Activated B cell treated with CpG ODN at 0.5 μM for 24 hours (primary cell): ENCODE measurements around the gene ZMIZ2. TPM values are rescaled to one million over a fixed set of nuclear protein-coding genes. Genes with fewer than 3 reads are reported as not detected.
"Not testable (repeated sequence)": the region's sequence is repeated elsewhere in the genome, so short reads cannot be mapped to it uniquely, and the experiment has no call there.

Experiments
- ATAC-seq: fragments of 200-7000 bp; cut with Tn5 transposase; one replicate; pipeline ENCODE4 v1.10.0; 2021; ENCODE audit warnings: low read depth, mild to moderate bottlenecking, moderate library complexity
- CTCF ChIA-PET: fragments of 350-600 bp; sonication (Branson Sonifier 250); formaldehyde crosslinking; loops from one replicate; lab custom pipeline; 2021; ENCODE audit warnings: antibody characterized with exemption; lab: Charles Lee
- POLR2A ChIA-PET: fragments of 350-600 bp; sonication (Branson Sonifier 250); formaldehyde crosslinking; loops from one replicate; lab custom pipeline; 2021; ENCODE audit warnings: antibody characterized with exemption; lab: Charles Lee
- DNase-seq: peaks from one replicate; pipeline ENCODE4 v3.0.0; 2022
- H3K27ac Mint-ChIP-seq: one replicate; pipeline ENCODE4 v1.8.0; 2020; ENCODE audit warnings: mixed read lengths
- H3K27me3 Mint-ChIP-seq: one replicate; pipeline ENCODE4 v1.8.0; 2021; ENCODE audit warnings: mixed read lengths
- H3K36me3 Mint-ChIP-seq: one replicate; pipeline ENCODE4 v1.8.0; 2021; ENCODE audit warnings: low read depth, mixed read lengths
- H3K4me1 Mint-ChIP-seq: one replicate; pipeline ENCODE4 v1.8.0; 2021; ENCODE audit warnings: mixed read lengths
- H3K4me3 Mint-ChIP-seq: one replicate; pipeline ENCODE4 v1.8.0; 2020; ENCODE audit warnings: mild to moderate bottlenecking, mixed read lengths
- H3K9me3 Mint-ChIP-seq: one replicate; pipeline ENCODE4 v1.8.0; 2020; ENCODE audit warnings: mixed read lengths
- intact Hi-C: fragments of 100-400 bp; cut with micrococcal nuclease; formaldehyde crosslinking; loops from one replicate; pipeline ENCODE4 v1.15.1; 2024
- total RNA-seq: library from RNA; stranded (reverse); gene quantifications from 2 replicates; pipeline ENCODE4 v1.2.3, GENCODE V29; 2022
- TF ChIP-seq, protein P1 (sequence below): fragments of 200-600 bp; IDR thresholded peaks from one replicate; pipeline ENCODE4 v1.8.0; 2022; ENCODE audit warnings: antibody characterized with exemption, mild to moderate bottlenecking

The ZMIZ2 gene
- total RNA-seq, 1 donor from 2014 or later: 440 TPM

DNA sequence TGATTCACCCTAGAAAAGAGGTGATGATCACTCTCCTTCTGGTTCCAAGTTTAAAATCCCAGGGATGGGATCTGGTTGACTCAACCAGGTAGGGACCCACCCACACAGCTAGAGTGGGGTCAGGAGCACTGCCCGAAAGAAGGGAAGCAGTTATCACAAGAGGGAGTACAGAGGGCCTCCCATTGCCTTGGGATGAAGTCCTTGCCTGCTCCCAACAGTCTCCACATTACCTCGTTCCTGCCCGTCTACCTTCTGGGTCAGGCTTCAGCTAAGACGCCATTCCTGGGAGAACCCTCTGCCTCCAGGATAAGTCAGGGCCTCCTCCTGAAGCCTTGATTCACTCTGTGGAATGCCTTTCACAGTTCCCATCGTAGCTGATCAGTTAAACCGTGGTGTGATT is 23.8 kb downstream of the ZMIZ2 start:
- intact Hi-C loops: no loop called here
- CTCF ChIA-PET: interaction anchor here (1.1 to 1.4 kb wide), 2 partner anchors 15 to 141 kb away, joined by 3 read pairs; no protein-coding TSS in a partner anchor

DNA sequence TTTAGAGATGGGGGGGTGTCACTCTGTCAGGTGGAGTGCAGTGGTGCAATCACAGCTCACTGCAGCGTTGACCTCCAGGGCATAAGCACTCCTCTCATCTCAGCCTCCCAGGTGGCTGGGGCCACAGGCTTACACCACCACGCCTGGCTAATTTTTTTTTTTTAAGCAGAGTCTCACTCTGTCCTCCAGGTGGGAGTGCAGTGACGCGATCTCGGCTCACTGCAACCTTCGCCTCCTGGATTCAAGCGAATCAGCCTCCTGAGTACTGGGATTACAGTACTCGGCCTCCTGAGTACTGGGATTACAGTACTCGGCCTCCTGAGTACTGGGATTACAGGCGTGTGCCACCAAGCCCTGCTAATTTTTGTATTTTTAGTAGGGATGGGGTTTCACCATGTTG is 24.2 kb downstream of the ZMIZ2 start:
- peaks cover 46% of the 10 kb centered on the region for H3K4me1 Mint-ChIP-seq
- H3K9me3 Mint-ChIP-seq: no peaks in the 10 kb centered on the region
- H3K36me3 Mint-ChIP-seq: peaks cover 13% of the 10 kb centered on the region
- ChIA-PET CTCF (no interaction called here), POLR2A (interaction anchor here (1.0 to 1.6 kb wide), 2 partner anchors 22 to 139 kb away, joined by 5 to 20 read pairs; no protein-coding TSS in a partner anchor)
- TF ChIP-seq, protein P1, sequence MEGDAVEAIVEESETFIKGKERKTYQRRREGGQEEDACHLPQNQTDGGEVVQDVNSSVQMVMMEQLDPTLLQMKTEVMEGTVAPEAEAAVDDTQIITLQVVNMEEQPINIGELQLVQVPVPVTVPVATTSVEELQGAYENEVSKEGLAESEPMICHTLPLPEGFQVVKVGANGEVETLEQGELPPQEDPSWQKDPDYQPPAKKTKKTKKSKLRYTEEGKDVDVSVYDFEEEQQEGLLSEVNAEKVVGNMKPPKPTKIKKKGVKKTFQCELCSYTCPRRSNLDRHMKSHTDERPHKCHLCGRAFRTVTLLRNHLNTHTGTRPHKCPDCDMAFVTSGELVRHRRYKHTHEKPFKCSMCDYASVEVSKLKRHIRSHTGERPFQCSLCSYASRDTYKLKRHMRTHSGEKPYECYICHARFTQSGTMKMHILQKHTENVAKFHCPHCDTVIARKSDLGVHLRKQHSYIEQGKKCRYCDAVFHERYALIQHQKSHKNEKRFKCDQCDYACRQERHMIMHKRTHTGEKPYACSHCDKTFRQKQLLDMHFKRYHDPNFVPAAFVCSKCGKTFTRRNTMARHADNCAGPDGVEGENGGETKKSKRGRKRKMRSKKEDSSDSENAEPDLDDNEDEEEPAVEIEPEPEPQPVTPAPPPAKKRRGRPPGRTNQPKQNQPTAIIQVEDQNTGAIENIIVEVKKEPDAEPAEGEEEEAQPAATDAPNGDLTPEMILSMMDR: no peak
- H3K27ac Mint-ChIP-seq: no peak overlapping the region
- DNase-seq: no peak
- ATAC-seq: no peak
- no peak overlapping the region for H3K4me3 Mint-ChIP-seq
- no peaks in the 10 kb centered on the region for H3K27me3 Mint-ChIP-seq
- intact Hi-C loops: no loop called here

More for the DNA sequence above, 23.8 kb downstream of the ZMIZ2 start:
- DNase-seq (no peak), ATAC-seq (no peak)
- H3K27ac Mint-ChIP-seq: peak overlapping the region; percentile 24
- H3K4me1 Mint-ChIP-seq: peaks cover 50% of the 10 kb centered on the region
- H3K9me3 Mint-ChIP-seq: no peaks in the 10 kb centered on the region
- peaks cover 17% of the 10 kb centered on the region for H3K36me3 Mint-ChIP-seq
- H3K27me3 Mint-ChIP-seq: no peaks in the 10 kb centered on the region
- POLR2A ChIA-PET: interaction anchor here (0.7 to 1.6 kb wide), 4 partner anchors 21 to 267 kb away, joined by 3 to 20 read pairs (median 4); no protein-coding TSS in a partner anchor
- no peak overlapping the region for H3K4me3 Mint-ChIP-seq
- TF ChIP-seq, protein P1: no peak

DNA sequence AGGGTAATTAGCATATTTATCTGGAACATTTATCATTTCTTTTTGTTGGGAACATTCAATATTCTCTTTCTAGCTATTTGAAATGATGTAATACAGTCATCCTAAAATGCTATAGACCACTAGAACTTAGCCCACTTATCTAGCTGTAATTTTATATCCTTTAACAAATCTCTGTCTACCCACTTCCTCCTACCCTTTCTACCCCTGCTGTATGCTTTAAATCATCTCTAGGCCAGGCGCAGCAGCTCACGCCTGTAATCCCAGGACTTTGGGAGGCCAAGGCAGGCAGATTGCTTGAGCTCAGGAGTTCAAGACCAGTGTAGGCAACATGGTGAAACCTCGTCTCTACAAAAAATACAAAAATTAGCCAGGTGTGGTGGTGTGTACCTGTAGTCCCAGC is 25.8 kb downstream of the ZMIZ2 start:
- POLR2A ChIA-PET: interaction anchor here (0.6 to 1.3 kb wide), 2 partner anchors 23 to 64 kb away, joined by 3 to 4 read pairs; no protein-coding TSS in a partner anchor
- H3K9me3 Mint-ChIP-seq, H3K36me3 Mint-ChIP-seq, H3K4me3 Mint-ChIP-seq, H3K27ac Mint-ChIP-seq, H3K27me3 Mint-ChIP-seq, DNase-seq, ATAC-seq, intact Hi-C loops: not testable (repeated sequence)
- peaks cover 29% of the 10 kb centered on the region for H3K4me1 Mint-ChIP-seq
- CTCF ChIA-PET: interaction anchor here (0.6 to 1.3 kb wide), 2 partner anchors 84 to 209 kb away, joined by 3 to 4 read pairs; no protein-coding TSS in a partner anchor

DNA sequence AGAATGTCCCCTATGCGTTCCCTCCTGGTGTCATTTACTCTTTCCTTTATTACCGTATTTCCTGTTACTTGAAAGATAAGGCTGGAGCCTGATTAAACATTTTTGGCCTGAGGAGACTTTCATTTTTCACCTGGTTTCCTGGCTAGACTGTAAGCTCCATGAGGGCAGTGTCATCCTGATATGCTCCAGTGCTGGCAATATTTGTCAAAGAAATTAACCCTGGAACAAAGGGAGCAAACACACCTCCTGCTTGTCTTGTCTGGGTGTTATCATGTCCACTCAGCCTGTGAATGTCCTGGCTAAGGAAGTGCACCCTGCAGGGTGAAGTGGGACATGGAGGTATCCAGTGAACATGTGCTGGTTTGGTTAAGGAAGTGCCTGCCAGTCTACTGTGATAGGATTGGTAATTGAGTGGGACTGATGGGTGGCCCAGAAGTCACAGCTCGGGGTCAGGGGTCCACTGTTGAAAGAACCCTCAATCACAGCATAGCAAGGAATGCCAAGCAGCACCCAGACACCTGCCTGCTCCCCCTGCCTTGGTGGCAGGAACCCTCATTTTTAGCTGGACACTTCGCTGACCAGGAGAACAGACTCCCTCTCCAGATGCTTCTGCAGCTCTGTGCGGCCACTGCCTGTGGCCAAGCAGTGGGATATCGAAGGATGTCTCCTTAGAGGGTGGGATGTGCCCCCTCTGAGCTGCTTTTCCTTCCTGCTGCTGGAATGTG is 26.9 kb downstream of the ZMIZ2 start:
- TF ChIP-seq, protein P1: no peak
- Mint-ChIP-seq H3K27me3 (no peaks in the 10 kb centered on the region), H3K4me3 (no peak overlapping the region), H3K36me3 (no peaks in the 10 kb centered on the region), H3K9me3 (no peaks in the 10 kb centered on the region), H3K4me1 (peaks cover 19% of the 10 kb centered on the region), H3K27ac (no peak overlapping the region)
- POLR2A ChIA-PET: no interaction called here
- DNase-seq (no peak), ATAC-seq (no peak)
- intact Hi-C loops: no loop called here
- CTCF ChIA-PET: no interaction called here

DNA sequence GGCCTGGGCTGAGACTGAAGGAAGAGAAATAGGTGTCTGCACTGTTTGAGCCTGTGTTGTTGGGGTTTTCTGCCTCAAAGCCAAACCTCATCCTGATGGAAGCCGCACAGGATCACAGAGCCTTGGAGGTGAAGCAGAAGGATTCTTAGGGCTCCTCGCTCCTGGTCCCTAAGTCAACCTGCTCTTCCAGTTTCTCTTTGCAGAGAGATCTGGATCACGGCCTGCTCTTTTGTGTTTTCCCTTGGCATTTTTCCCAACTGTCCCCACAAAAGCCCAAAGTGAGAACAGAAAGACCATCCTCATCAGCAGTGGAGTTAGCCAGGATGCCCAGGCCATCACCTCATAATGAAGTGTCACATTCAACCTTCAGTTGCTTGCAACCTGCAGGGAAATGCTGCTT is 27.6 kb downstream of the ZMIZ2 start:
- Mint-ChIP-seq H3K36me3 (no peaks in the 10 kb centered on the region), H3K27me3 (no peaks in the 10 kb centered on the region), H3K9me3 (no peaks in the 10 kb centered on the region), H3K4me1 (peaks cover 12% of the 10 kb centered on the region), H3K4me3 (no peak overlapping the region), H3K27ac (no peak overlapping the region)
- TF ChIP-seq, protein P1: no peak
- DNase-seq (no peak), ATAC-seq (no peak)
- POLR2A ChIA-PET: no interaction called here
- intact Hi-C loops: no loop called here
- CTCF ChIA-PET: no interaction called here
